ENCODE measurements around the gene TOMM20. TPM values are rescaled to one million over a fixed set of nuclear protein-coding genes. Genes with fewer than 3 reads are reported as not detected.
A peak's percentile ranks its signal among the peaks of the same experiment; 100 is the strongest.

Gene TOMM20
- total RNA-seq, 1 experiment from 2014 or later, result 184 TPM

GRCh38 chr1:235075048-235075776 is 53.4 kb downstream of the TOMM20 start:
- intact Hi-C loops (cut with micrococcal nuclease), result loop anchor here (5.0 kb wide), 1 partner anchor 353 kb away; no protein-coding TSS in a partner anchor

More at GRCh38 chr1:235075048-235075776, 53.4 kb downstream of the TOMM20 start:
- ATAC-seq, result no peak
- Histone ChIP-seq H3K9me2 (ENCODE audit: insufficient read depth) (no peaks in the 10 kb centered on the region), H3K4me2 (ENCODE audit: low read length) (0 out of 2 replicates have a peak overlapping the region, but pooled peaks have one; percentile 11), H2AFZ (ENCODE audit: low read depth, low read length, poor library complexity, severe bottlenecking) (no peak overlapping the region), H3K27ac (ENCODE audit: low read depth, low read length) (no peak overlapping the region), H3K4me3 (replicated peaks in 1 of 2; ENCODE audit: low read depth in 1 of 2, low read length in 2 of 2) (no peak overlapping the region), H4K20me1 (ENCODE audit: insufficient read depth) (no peaks in the 10 kb centered on the region), H3K9ac (ENCODE audit: low read length) (no peak overlapping the region), H3K36me3 (ENCODE audit: control insufficient read depth in 1 of 2, insufficient read depth in 2 of 2, low read length in 2 of 2) (no peaks in the 10 kb centered on the region), H3K27me3 (ENCODE audit: insufficient read depth, low read length) (peaks cover 6% of the 10 kb centered on the region; the same call in 1 of the 2 replicates), H3K79me2 (ENCODE audit: insufficient read depth, low read length) (no peaks in the 10 kb centered on the region), H3K9me3 (ENCODE audit: control insufficient read depth in 1 of 2, insufficient read depth in 1 of 2, low read depth in 1 of 2, low read length in 2 of 2) (peaks cover 0 to 4% of the 10 kb centered on the region in 2 experiments; a peak in 1 of 4 replicates), H3K4me1 (ENCODE audit: control insufficient read depth in 1 of 2, insufficient read depth in 2 of 2, low read length in 2 of 2) (peaks cover 20 to 54% of the 10 kb centered on the region in 2 experiments)
- POLR2A ChIA-PET, result no interaction called here
- RAD21 ChIA-PET (ENCODE audit: low non-redundant PET in 1 of 2, low total read pairs in 2 of 2, uncharacterized antibody in 2 of 2, unreplicated experiment in 2 of 2), result no interaction called here
- no TSS peak for BruUV-seq (replicated peaks)
- CTCF ChIA-PET, result no interaction called here
- no peak for TF ChIP-seq EZH2 (IDR thresholded peaks at IDR 0.05)
- TF ChIP-seq POLR2AphosphoS5 (IDR thresholded peaks at IDR 0.05; ENCODE audit: low read depth, low read length), result no peak
- no peak for TF ChIP-seq ZBTB33 (IDR thresholded peaks at IDR 0.05; ENCODE audit: extremely low read depth, insufficient replicate concordance, low read length)
- TF ChIP-seq ATF3 (IDR thresholded peaks at IDR 0.05), result no peak
- no peak for TF ChIP-seq RAD21 (IDR thresholded peaks at IDR 0.05; ENCODE audit: low read depth)
- no peak for TF ChIP-seq REST (IDR thresholded peaks at IDR 0.05; ENCODE audit: low read depth)
- TF ChIP-seq MAX (IDR thresholded peaks at IDR 0.05), result no peak
- no peak for TF ChIP-seq YY1 (IDR thresholded peaks at IDR 0.05; ENCODE audit: extremely low read depth, insufficient replicate concordance, low read depth, low read length)
- no peak for TF ChIP-seq SP1 (IDR thresholded peaks at IDR 0.05; ENCODE audit: low read depth)
- TF ChIP-seq SRF (IDR thresholded peaks at IDR 0.05; ENCODE audit: low read depth), result no peak
- no peak for TF ChIP-seq TCF7L2 (IDR thresholded peaks at IDR 0.05; ENCODE audit: borderline replicate concordance, extremely low read depth, insufficient read depth, insufficient read length)
- TF ChIP-seq EGR1 (IDR thresholded peaks at IDR 0.05; ENCODE audit: low read depth), result no peak
- TF ChIP-seq CEBPB (IDR thresholded peaks at IDR 0.05; ENCODE audit: low read depth), result no peak
- no peak for TF ChIP-seq FOSL1 (IDR thresholded peaks at IDR 0.05; ENCODE audit: low read depth)
- no peak for DNase-seq (ENCODE audit: low read depth, low spot score)
